A549 (cell line): ENCODE data around the gene ZNF821. TPM values are rescaled to one million over a fixed set of nuclear protein-coding genes. Genes with fewer than 3 reads are reported as not detected.
A peak's percentile ranks its signal among the peaks of the same experiment; 100 is the strongest.

Experiments used
- ATAC-seq, 2 experiments: fragments of 200-7000 bp in 1 of 2; fragments of >200 bp in 1 of 2; cut with Nextera tagmentation in 1 of 2; cut with Tn5 transposase in 1 of 2; 3 replicates each; pipeline versions ENCODE4 v1.8.0 to v1.9.1; 2018 to 2020; ENCODE audit warnings: mild to moderate bottlenecking in 1 of 2, moderate library complexity in 1 of 2
- CTCF ChIA-PET: fragments of 300-600 bp; sonication (Branson Sonifier 250); formaldehyde crosslinking; extraction: SDS; loops from one replicate; lab custom pipeline; 2021; ENCODE audit warnings: antibody characterized with exemption, inconsistent platforms; lab: Yijun Ruan, JAX
- POLR2A ChIA-PET: fragments of 350-600 bp; formaldehyde crosslinking; extraction: SDS; loops from one replicate; lab custom pipeline; 2021; ENCODE audit warnings: antibody characterized with exemption, inconsistent platforms; lab: Yijun Ruan, JAX
- DNase-seq, 2 experiments: peaks; one replicate each; pipeline versions ENCODE4 v3.0.0 to v3.0.0-alpha.2; 2011 to 2016; ENCODE audit warnings: low read depth in 1 of 2, low spot score in 1 of 2
- FAIRE-seq: peaks from 2 replicates; lab custom pipeline; 2011; peaks lifted over from hg19 to GRCh38; lab: Jason Lieb, UNC
- H3K27ac ChIP-seq, 2 experiments: fragments of >200 bp; sonication (Bioruptor Twin); formaldehyde crosslinking; 3 replicates each; pipeline ENCODE4 v1.5.1; 2016 to 2017
- H3K4me1 ChIP-seq: fragments of >200 bp; sonication (Bioruptor Twin); formaldehyde crosslinking; 3 replicates; pipeline ENCODE4 v1.6.1; 2016
- H3K4me2 ChIP-seq: fragments of >200 bp; sonication (Bioruptor Twin); formaldehyde crosslinking; 3 replicates; pipeline ENCODE4 v1.6.1; 2016
- H3K4me3 ChIP-seq: fragments of >200 bp; sonication (Bioruptor Twin); formaldehyde crosslinking; 3 replicates; pipeline ENCODE4 v1.5.1; 2016
- H3K9me3 ChIP-seq: fragments of >200 bp; sonication (Bioruptor Twin); formaldehyde crosslinking; 3 replicates; pipeline ENCODE4 v1.6.1; 2016
- BHLHE40 ChIP-seq: IDR thresholded peaks from 2 replicates; pipeline ENCODE4 v1.6.1; 2012; ENCODE audit warnings: low read depth, low read length, inconsistent platforms
- CBX8 ChIP-seq: fragments of 200-600 bp; sonication (generic); IDR thresholded peaks from 2 replicates; pipeline ENCODE4 v1.6.1; 2016
- CEBPB ChIP-seq, 2 experiments: fragments of >200 bp in 1 of 2; sonication (Bioruptor Twin) in 1 of 2; formaldehyde crosslinking in 1 of 2; IDR thresholded peaks; 2 replicates each; pipeline ENCODE4 v1.6.1; 2012 to 2016
- EHF ChIP-seq: fragments of 250-450 bp; sonication (Bioruptor Pico); IDR thresholded peaks from 2 replicates; pipeline ENCODE4 v1.5.0; 2020; ENCODE audit warnings: mild to moderate bottlenecking
- FOSB ChIP-seq: fragments of 250-450 bp; sonication (Bioruptor Pico); IDR thresholded peaks from 2 replicates; pipeline ENCODE4 v1.5.0; 2020; ENCODE audit warnings: mild to moderate bottlenecking, moderate library complexity
- HDAC2 ChIP-seq: fragments of 200-600 bp; sonication (generic); IDR thresholded peaks from 2 replicates; pipeline ENCODE4 v1.6.1; 2016
- HOXA7 ChIP-seq: fragments of 250-450 bp; sonication (Bioruptor Pico); IDR thresholded peaks from 2 replicates; pipeline ENCODE4 v1.5.0; 2020; ENCODE audit warnings: mild to moderate bottlenecking, moderate library complexity
- HOXB13 ChIP-seq: fragments of 250-450 bp; sonication (Bioruptor Pico); IDR thresholded peaks from 2 replicates; pipeline ENCODE4 v1.5.0; 2020; ENCODE audit warnings: low read depth, mild to moderate bottlenecking, moderate library complexity
- JUN ChIP-seq, 2 experiments: fragments of >200 bp; sonication (Bioruptor Twin); formaldehyde crosslinking; IDR thresholded peaks; 2 replicates in 1 of 2; 3 replicates in 1 of 2; pipeline ENCODE4 v1.6.1; 2016 to 2017
- KDM5A ChIP-seq: fragments of 200-600 bp; sonication (generic); IDR thresholded peaks from 2 replicates; pipeline ENCODE4 v1.6.1; 2016; ENCODE audit warnings: antibody characterized with exemption, mild to moderate bottlenecking
- MAZ ChIP-seq: fragments of 150-350 bp; IDR thresholded peaks from 2 replicates; pipeline ENCODE4 v1.6.1; 2014; ENCODE audit warnings: antibody characterized with exemption, low read depth, low read length, borderline replicate concordance
- MYC ChIP-seq: IDR thresholded peaks from 2 replicates; pipeline ENCODE4 v1.6.1; 2012; ENCODE audit warnings: mild to moderate bottlenecking, inconsistent platforms, low read length, improper control_type of control experiment, borderline replicate concordance
- NPAS2 ChIP-seq: fragments of 250-450 bp; sonication (Bioruptor Pico); IDR thresholded peaks from 2 replicates; pipeline ENCODE4 v1.8.0; 2022; ENCODE audit warnings: mild to moderate bottlenecking, moderate library complexity, borderline replicate concordance
- PHF8 ChIP-seq: fragments of 200-600 bp; sonication (generic); IDR thresholded peaks from 2 replicates; pipeline ENCODE4 v1.6.1; 2016; ENCODE audit warnings: low read depth, mild to moderate bottlenecking, antibody characterized with exemption, moderate library complexity, borderline replicate concordance
- RAD21 ChIP-seq, 2 experiments: fragments of >200 bp in 1 of 2; sonication (Bioruptor Twin) in 1 of 2; formaldehyde crosslinking in 1 of 2; IDR thresholded peaks in 1 of 2; conservative IDR thresholded peaks in 1 of 2; 2 replicates in 1 of 2; 3 replicates in 1 of 2; pipeline ENCODE4 v1.6.1; 2012 to 2018; ENCODE audit warnings: inconsistent platforms in 1 of 2
- SMC3 ChIP-seq: fragments of >200 bp; sonication (Bioruptor Twin); formaldehyde crosslinking; IDR thresholded peaks from 3 replicates; pipeline ENCODE4 v1.6.1; 2018; ENCODE audit warnings: inconsistent platforms
- SREBF2 ChIP-seq: fragments of 450-650 bp; IDR thresholded peaks from 2 replicates; pipeline ENCODE4 v1.6.1; 2014; ENCODE audit warnings: mild to moderate bottlenecking, moderate library complexity
- WGBS: methylation state at CpG from one replicate; pipeline ENCODE4 v1.1.6; 2017; ENCODE audit errors: missing lambda C conversion rate; 5-methylcytosine and 5-hydroxymethylcytosine counted together
- polyA plus RNA-seq, 4 experiments: library from polyadenylated mRNA; depleted of rRNA in 3 of 4; stranded (reverse); fragments of >200 nt; fragmentation: RNase III in 1 of 4; extraction: RNeasy Plus Mini Kit Qiagen cat#74134 plus additional on column Dnase treatment in 1 of 4; gene quantifications; 2 replicates in 3 of 4; 3 replicates in 1 of 4; pipeline ENCODE4 v1.2.3, GENCODE V29; 2011 to 2017
- TF ChIP-seq, protein P1 (sequence below): IDR thresholded peaks from 2 replicates; pipeline ENCODE4 v1.6.1; 2012
- TF ChIP-seq, protein P2 (sequence below): fragments of 200-600 bp; sonication (generic); IDR thresholded peaks from 2 replicates; pipeline ENCODE4 v1.6.1; 2016; ENCODE audit warnings: antibody characterized with exemption, mild to moderate bottlenecking, moderate library complexity

The ZNF821 gene
- polyA plus RNA-seq, 2 of the 4 experiments (the other 2 are of a cell fraction) = 3.8 to 4.5 TPM

DNA sequence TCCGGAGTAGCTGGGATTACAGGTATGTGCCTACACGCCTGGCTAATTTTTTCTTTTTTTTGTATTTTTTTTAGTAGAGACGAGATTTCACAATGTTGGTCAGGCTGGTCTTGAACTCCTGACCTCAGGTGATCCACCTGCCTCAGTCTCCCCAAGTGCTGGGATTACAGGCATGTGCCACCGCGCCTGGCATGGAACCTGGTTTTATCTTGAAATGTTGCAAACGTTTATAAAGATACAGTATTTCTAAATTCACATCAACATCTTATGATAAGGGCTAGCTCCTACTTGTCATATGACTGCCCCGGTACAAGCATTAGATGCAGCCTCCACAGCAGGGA, 9.9 kb upstream of the ZNF821 start:
- Histone ChIP-seq H3K4me2 (peak overlapping the region; percentile 80), H3K27ac (peak overlapping the region; percentile 92 to 96), H3K4me3 (peak overlapping the region; percentile 78), H3K9me3 (no peaks in the 10 kb centered on the region), H3K4me1 (peaks cover 21% of the 10 kb centered on the region; the same call in 2 of the 3 replicates)
- CTCF ChIA-PET = interaction anchor here (0.6 to 9.5 kb wide), 4 partner anchors 10 to 1917 kb away, joined by 3 to 71 read pairs (median 5); partner anchors contain the start of gene ZNF821
- WGBS = 25% methylated on average over 7 of the region's 7 CpGs
- POLR2A ChIA-PET = interaction anchor here (1.1 to 3.1 kb wide), 5 partner anchors 10 to 200 kb away, joined by 3 to 18 read pairs (median 4); partner anchors contain the start of genes DHX38, TXNL4B and ZNF821
- FAIRE-seq = no peak
- DNase-seq = no peak
- 0 out of 6 replicates have a peak, but pooled peaks of 1 of the 2 experiments have one; percentile 8 for ATAC-seq
- TF ChIP-seq MYC = no peak
- TF ChIP-seq CBX8 = no peak
- no peak for TF ChIP-seq HDAC2
- TF ChIP-seq, protein P1, sequence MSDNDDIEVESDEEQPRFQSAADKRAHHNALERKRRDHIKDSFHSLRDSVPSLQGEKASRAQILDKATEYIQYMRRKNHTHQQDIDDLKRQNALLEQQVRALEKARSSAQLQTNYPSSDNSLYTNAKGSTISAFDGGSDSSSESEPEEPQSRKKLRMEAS = no peak; the same call in 1 of the 2 replicates

DNA sequence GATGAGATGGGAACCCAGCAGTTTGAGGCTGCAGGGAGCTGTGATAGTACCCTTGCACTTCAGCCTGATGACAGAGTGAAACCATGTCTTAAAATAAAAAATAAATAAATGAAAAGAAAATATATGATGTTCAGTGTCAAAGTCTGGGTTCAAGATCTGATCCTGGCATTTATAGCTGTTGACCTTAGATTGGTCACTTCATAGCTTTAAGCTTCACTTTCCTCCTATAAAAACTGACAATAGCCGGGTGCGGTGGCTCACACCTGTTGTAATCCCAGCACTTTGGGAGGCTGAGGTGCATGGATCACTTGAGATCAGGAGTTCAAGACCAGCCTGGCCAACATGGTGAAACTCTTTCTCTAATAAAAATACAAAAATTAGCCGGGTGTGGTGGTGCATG, 5.2 kb upstream of the ZNF821 start:
- no peak overlapping the region for H3K27ac ChIP-seq
- no peak overlapping the region for H3K4me2 ChIP-seq
- no peak for FAIRE-seq
- H3K4me1 ChIP-seq = peaks cover 15% of the 10 kb centered on the region; the same call in 1 of the 3 replicates
- CTCF ChIA-PET = interaction anchor here (1.1 kb wide), 1 partner anchor 11 kb away, joined by 3 read pairs; no protein-coding TSS in a partner anchor
- DNase-seq = no peak
- no peak for ATAC-seq
- no peak for TF ChIP-seq HOXA7 (CRISPR knock-in tag)
- TF ChIP-seq, all 56 proteins: peak for 0
- POLR2A ChIA-PET = no interaction called here
- H3K9me3 ChIP-seq = no peaks in the 10 kb centered on the region
- no peak overlapping the region for H3K4me3 ChIP-seq
- 89% methylated on average over 3 of the region's 3 CpGs for WGBS

DNA sequence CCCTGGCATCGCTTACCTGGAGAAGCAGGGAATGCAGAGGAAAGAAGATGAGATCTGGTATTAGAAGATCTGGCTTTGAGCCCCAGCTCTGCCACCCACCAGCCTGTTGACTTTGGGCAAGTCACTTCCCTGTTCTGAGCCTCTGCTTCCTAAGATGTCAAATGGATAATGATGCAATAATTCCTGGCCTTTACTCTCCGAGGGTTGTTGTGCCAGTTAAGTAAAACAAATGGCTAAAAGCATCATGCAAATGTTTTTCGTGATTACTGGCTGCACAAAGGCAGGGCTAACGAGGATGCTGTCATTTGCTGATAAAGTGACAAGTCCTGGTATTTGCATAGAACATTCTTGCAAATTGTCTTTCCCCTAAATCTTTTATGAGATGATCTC, 1.3 kb upstream of the ZNF821 start:
- H3K4me2 ChIP-seq = peak overlapping the region; percentile 85; the same call in 2 of the 3 replicates
- WGBS = 61% methylated on average over 4 of the region's 4 CpGs
- ChIA-PET CTCF (interaction anchor here (1.7 to 6.0 kb wide), 3 partner anchors 11 to 76 kb away, joined by 3 to 71 read pairs (median 44); partner anchors contain the start of gene IST1), POLR2A (no interaction called here)
- DNase-seq = no peak
- FAIRE-seq = no peak
- H3K27ac ChIP-seq = no peak overlapping the region
- H3K4me3 ChIP-seq = no peak overlapping the region
- no peak for ATAC-seq
- H3K4me1 ChIP-seq = peaks cover 12% of the 10 kb centered on the region
- H3K9me3 ChIP-seq = no peaks in the 10 kb centered on the region
- TF ChIP-seq BHLHE40 (no peak), CEBPB (IDR thresholded peaks at IDR 0.05) (0 out of 4 replicates have a peak, but pooled peaks of 1 of the 2 experiments have one; percentile 5)

DNA sequence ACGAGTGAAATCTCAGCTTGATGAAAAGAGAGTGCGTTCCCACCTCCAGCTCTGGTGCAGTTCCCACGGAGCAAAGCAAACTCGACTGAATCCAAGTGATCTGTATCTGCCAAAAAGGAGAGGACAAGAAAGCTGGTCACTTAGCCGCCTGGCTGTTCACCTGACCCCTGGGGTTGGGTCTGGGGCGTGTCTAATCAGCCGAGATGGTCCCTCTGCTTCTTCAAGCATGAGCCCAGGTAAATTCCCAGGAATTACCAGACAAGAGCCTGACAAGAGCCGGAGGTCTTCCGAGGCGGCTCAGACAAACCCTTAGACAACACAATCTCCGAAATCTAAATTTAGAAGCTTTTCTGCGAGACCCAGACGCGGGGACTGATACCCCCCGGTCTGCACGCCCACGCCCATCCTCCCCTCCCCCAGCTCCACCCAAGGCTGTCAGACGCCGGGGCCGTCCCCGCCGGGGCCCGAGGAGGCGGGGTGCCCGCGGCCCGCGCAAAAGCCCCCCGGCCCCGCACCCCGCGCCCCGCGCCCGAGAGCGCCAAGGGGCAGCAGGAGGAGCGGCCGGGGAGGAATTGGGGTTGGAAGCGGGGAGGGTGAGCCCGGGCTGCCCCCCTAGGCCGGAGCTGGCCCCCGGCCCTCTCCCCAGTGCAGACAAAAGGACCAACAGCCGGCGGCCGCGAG, 674 bp downstream of the ZNF821 start:
- peak in 1 of 2 experiments; percentile 31 for DNase-seq
- peak overlapping the region; percentile 84 to 96 for H3K27ac ChIP-seq
- CTCF ChIA-PET = interaction anchor here (0.7 to 6.0 kb wide), 35 partner anchors 8 to 276 kb away, joined by 3 to 71 read pairs (median 5); partner anchors contain the start of genes AP1G1 and IST1
- peak overlapping the region; percentile 85 for H3K4me3 ChIP-seq
- 2% methylated on average over 17 of the region's 46 CpGs for WGBS
- peak; percentile 59 to 69 for ATAC-seq
- H3K4me2 ChIP-seq = peak overlapping the region; percentile 85
- H3K9me3 ChIP-seq = no peaks in the 10 kb centered on the region
- no peak for FAIRE-seq
- TF ChIP-seq SREBF2 (no peak), FOSB (CRISPR knock-in tag) (no peak), EHF (CRISPR knock-in tag) (no peak)
- TF ChIP-seq, all 56 proteins: peak for 0
- peaks cover 11% of the 10 kb centered on the region for H3K4me1 ChIP-seq
- POLR2A ChIA-PET = interaction anchor here (1.2 to 3.2 kb wide), 3 partner anchors 11 to 75 kb away, joined by 3 to 18 read pairs (median 7); partner anchors contain the start of genes AP1G1 and IST1

DNA sequence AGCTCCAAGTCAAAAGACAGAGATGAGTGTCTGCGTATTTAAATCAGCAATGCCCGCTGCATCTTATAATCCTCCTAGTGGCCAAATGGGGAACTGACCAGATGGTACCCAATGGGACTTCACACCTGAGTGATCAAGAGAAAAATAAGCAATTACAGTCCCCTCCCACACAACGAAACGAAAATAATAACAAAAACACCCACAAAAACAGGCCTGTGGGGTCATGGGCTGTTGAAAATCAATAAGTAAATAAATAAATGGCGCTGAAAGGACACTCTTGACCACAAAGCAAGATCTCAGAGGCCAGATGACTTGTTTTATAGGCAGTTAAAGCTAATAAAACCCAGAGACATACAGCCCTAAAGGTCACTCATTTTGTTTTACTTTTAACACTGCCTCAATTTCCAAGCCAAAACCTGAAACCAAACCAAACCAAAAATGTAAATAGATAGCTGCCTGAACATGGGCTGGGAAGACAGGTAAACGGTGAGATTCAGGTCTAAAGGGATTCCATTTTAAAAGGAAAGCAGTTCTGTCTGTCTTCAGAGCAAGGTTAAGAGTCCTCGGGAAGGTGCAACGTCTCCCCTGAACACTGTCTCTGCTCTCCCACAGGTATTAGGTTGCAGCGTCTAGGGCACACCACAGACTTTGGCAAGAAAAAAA, 1.3 kb downstream of the ZNF821 start:
- peak overlapping the region in 1 of 2 experiments; percentile 96; a peak in 3 of 6 replicates for H3K27ac ChIP-seq
- no peaks in the 10 kb centered on the region for H3K9me3 ChIP-seq
- peak; percentile 64 to 74; a peak in 5 of 6 replicates for ATAC-seq
- POLR2A ChIA-PET = interaction anchor here (0.5 to 3.2 kb wide), 3 partner anchors 12 to 253 kb away, joined by 4 to 18 read pairs (median 7); partner anchors contain the start of genes AP1G1 and IST1
- peak overlapping the region; percentile 85 for H3K4me2 ChIP-seq
- CTCF ChIA-PET = interaction anchor here (0.6 to 6.0 kb wide), 39 partner anchors 8 to 275 kb away, joined by 3 to 71 read pairs (median 4); partner anchors contain the start of genes AP1G1 and IST1
- 5% methylated on average over 9 of the region's 9 CpGs for WGBS
- peak; percentile 83 for DNase-seq
- peak overlapping the region; percentile 85 for H3K4me3 ChIP-seq
- no peak for FAIRE-seq
- H3K4me1 ChIP-seq = peaks cover 11% of the 10 kb centered on the region
- TF ChIP-seq HOXA7 (CRISPR knock-in tag) (no peak), MAZ (no peak), SMC3 (peak; percentile 37; the same call in 1 of the 3 replicates), JUN (IDR thresholded peaks at IDR 0.05) (no peak), RAD21 (conservative IDR thresholded peaks at IDR 0.05 in 1 of 2, IDR thresholded peaks at IDR 0.05 in 1 of 2) (peak; percentile 22 to 47; a peak in 3 of 5 replicates), PHF8 (no peak), HOXB13 (CRISPR knock-in tag) (no peak), NPAS2 (no peak), EHF (CRISPR knock-in tag) (no peak), KDM5A (no peak)
- TF ChIP-seq, protein P2, sequence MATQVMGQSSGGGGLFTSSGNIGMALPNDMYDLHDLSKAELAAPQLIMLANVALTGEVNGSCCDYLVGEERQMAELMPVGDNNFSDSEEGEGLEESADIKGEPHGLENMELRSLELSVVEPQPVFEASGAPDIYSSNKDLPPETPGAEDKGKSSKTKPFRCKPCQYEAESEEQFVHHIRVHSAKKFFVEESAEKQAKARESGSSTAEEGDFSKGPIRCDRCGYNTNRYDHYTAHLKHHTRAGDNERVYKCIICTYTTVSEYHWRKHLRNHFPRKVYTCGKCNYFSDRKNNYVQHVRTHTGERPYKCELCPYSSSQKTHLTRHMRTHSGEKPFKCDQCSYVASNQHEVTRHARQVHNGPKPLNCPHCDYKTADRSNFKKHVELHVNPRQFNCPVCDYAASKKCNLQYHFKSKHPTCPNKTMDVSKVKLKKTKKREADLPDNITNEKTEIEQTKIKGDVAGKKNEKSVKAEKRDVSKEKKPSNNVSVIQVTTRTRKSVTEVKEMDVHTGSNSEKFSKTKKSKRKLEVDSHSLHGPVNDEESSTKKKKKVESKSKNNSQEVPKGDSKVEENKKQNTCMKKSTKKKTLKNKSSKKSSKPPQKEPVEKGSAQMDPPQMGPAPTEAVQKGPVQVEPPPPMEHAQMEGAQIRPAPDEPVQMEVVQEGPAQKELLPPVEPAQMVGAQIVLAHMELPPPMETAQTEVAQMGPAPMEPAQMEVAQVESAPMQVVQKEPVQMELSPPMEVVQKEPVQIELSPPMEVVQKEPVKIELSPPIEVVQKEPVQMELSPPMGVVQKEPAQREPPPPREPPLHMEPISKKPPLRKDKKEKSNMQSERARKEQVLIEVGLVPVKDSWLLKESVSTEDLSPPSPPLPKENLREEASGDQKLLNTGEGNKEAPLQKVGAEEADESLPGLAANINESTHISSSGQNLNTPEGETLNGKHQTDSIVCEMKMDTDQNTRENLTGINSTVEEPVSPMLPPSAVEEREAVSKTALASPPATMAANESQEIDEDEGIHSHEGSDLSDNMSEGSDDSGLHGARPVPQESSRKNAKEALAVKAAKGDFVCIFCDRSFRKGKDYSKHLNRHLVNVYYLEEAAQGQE = no peak
- TF ChIP-seq, protein P1 = no peak
